HFFc6 (cell line): ENCODE data around the gene CNTNAP5. TPM values are rescaled to one million over a fixed set of nuclear protein-coding genes. Genes with fewer than 3 reads are reported as not detected.

Experiments used
- DNase-seq: peaks from one replicate; pipeline ENCODE4 v3.0.0-alpha.2; 2018
- H3K27ac Mint-ChIP-seq: 2 replicates; pipeline ENCODE4 v1.8.0; 2020; ENCODE audit warnings: mild to moderate bottlenecking, mixed read lengths
- H3K27me3 Mint-ChIP-seq: 2 replicates; pipeline ENCODE4 v1.8.0; 2021; ENCODE audit warnings: mild to moderate bottlenecking, moderate library complexity, mixed read lengths; ENCODE audit not compliant: insufficient read depth
- H3K36me3 Mint-ChIP-seq: 2 replicates; pipeline ENCODE4 v1.8.0; 2021; ENCODE audit warnings: low read depth, mixed read lengths
- H3K4me1 Mint-ChIP-seq: 2 replicates; pipeline ENCODE4 v1.8.0; 2020; ENCODE audit warnings: low read depth, mixed read lengths
- H3K4me3 Mint-ChIP-seq: 2 replicates; pipeline ENCODE4 v1.8.0; 2020; ENCODE audit warnings: mild to moderate bottlenecking, moderate library complexity, mixed read lengths
- H3K9me3 Mint-ChIP-seq: 2 replicates; pipeline ENCODE4 v1.8.0; 2020; ENCODE audit warnings: mild to moderate bottlenecking, mixed read lengths
- CTCF ChIP-seq: fragments of 200-600 bp; sonication (generic); IDR thresholded peaks from 2 replicates; pipeline ENCODE4 v1.5.0; 2021; ENCODE audit warnings: antibody characterized with exemption, mild to moderate bottlenecking
- total RNA-seq, 6 experiments: library from RNA; stranded (reverse); fragmentation: NEBNext Ultra II Directional; extraction: Animal tissue kit (Norgen Biotek cat#: 25700); gene quantifications; 2 replicates in 1 of 6; 3 replicates in 5 of 6; pipeline ENCODE4 v1.2.3, GENCODE V29; 2021

The CNTNAP5 gene
- total RNA-seq, 6 experiments from 2014 or later, result not detected

GRCh38 chr2:124104914-124105313 lies 79.8 kb downstream of the CNTNAP5 start:
- Mint-ChIP-seq H3K4me3 (no peak overlapping the region), H3K4me1 (no peaks in the 10 kb centered on the region), H3K27me3 (peaks cover 1% of the 10 kb centered on the region; the same call in 1 of the 2 replicates), H3K36me3 (no peaks in the 10 kb centered on the region), H3K27ac (no peak overlapping the region), H3K9me3 (peaks cover 55% of the 10 kb centered on the region)
- no peak for DNase-seq
- TF ChIP-seq CTCF, result no peak

- no peak for DNase-seq
- Mint-ChIP-seq H3K4me1 (no peaks in the 10 kb centered on the region), H3K27me3 (no peaks in the 10 kb centered on the region), H3K27ac (no peak overlapping the region), H3K36me3 (no peaks in the 10 kb centered on the region), H3K9me3 (peaks cover 26% of the 10 kb centered on the region), H3K4me3 (no peak overlapping the region)
- no peak for TF ChIP-seq CTCF
These were observed 87.1 kb downstream of the CNTNAP5 start for GRCh38 chr2:124112206-124112605.

- TF ChIP-seq CTCF, result no peak
- Mint-ChIP-seq H3K36me3 (no peaks in the 10 kb centered on the region), H3K4me1 (no peaks in the 10 kb centered on the region), H3K27me3 (no peaks in the 10 kb centered on the region), H3K9me3 (peaks cover 23% of the 10 kb centered on the region), H3K27ac (no peak overlapping the region), H3K4me3 (no peak overlapping the region)
- no peak for DNase-seq
These were observed 87.9 kb downstream of the CNTNAP5 start for GRCh38 chr2:124112966-124113365.

- TF ChIP-seq CTCF, result no peak
- H3K36me3 Mint-ChIP-seq, result no peaks in the 10 kb centered on the region; the same call in 1 of the 2 replicates
- DNase-seq, result no peak
- H3K27me3 Mint-ChIP-seq, result no peaks in the 10 kb centered on the region
- H3K9me3 Mint-ChIP-seq, result peaks cover 65% of the 10 kb centered on the region
- no peaks in the 10 kb centered on the region for H3K4me1 Mint-ChIP-seq
- no peak overlapping the region for H3K4me3 Mint-ChIP-seq
- no peak overlapping the region for H3K27ac Mint-ChIP-seq
These were observed 95.2 kb downstream of the CNTNAP5 start for GRCh38 chr2:124120246-124120645.

GRCh38 chr2:124121106-124121505 lies 96.0 kb downstream of the CNTNAP5 start:
- no peak for TF ChIP-seq CTCF
- no peaks in the 10 kb centered on the region; the same call in 1 of the 2 replicates for H3K36me3 Mint-ChIP-seq
- no peak overlapping the region for H3K27ac Mint-ChIP-seq
- no peak overlapping the region for H3K4me3 Mint-ChIP-seq
- H3K27me3 Mint-ChIP-seq, result no peaks in the 10 kb centered on the region; the same call in 1 of the 2 replicates
- DNase-seq, result no peak
- no peaks in the 10 kb centered on the region for H3K4me1 Mint-ChIP-seq
- peaks cover 73% of the 10 kb centered on the region for H3K9me3 Mint-ChIP-seq
